ENCODE data around the gene SLC43A3. TPM values are rescaled to one million over a fixed set of nuclear protein-coding genes. Genes with fewer than 3 reads are reported as not detected.

Gene SLC43A3
- total and polyA plus RNA-seq, 2 of the 4 experiments (the other 2 are of a cell fraction): 12.7 to 21.1 TPM

- intact Hi-C loops (cut with micrococcal nuclease): no loop called here
- in situ Hi-C loops (cut with MboI; ENCODE audit: low sequenced_read_pairs): loop anchor here (25.0 kb wide), 1 partner anchor 1038 kb away; the partner anchor contains the start of gene OR5B21
- no peak for DNase-seq
- no peaks in the 10 kb centered on the region for H3K36me3 ChIP-seq (ENCODE audit: control insufficient read depth, insufficient read depth, low read length)
- H3K4me3 ChIP-seq (ENCODE audit: insufficient read depth, low read depth, low read length): no peak overlapping the region
- H4K5ac ChIP-seq (ENCODE audit: low read depth, low read length): no peak overlapping the region
- BruUV-seq (replicated peaks): no TSS peak
- POLR2A ChIA-PET (ENCODE audit: unreplicated experiment): interaction anchor here (0.6 kb wide), 1 partner anchor 15 kb away, joined by 9 read pairs; no protein-coding TSS in a partner anchor
- peaks cover 33% of the 10 kb centered on the region for H3K27me3 ChIP-seq (ENCODE audit: control insufficient read depth, insufficient read depth, low read length)
- ATAC-seq (ENCODE audit: low read depth): no peak
- H3K4me2 ChIP-seq (ENCODE audit: low read depth, low read length): no peak overlapping the region
- no peak overlapping the region for H2BK5ac ChIP-seq (ENCODE audit: low read depth, low read length, poor library complexity, severe bottlenecking)
- no peak overlapping the region for H2BK120ac ChIP-seq (ENCODE audit: low read depth, low read length)
- no peak overlapping the region for H2BK20ac ChIP-seq (ENCODE audit: low read depth, low read length)
- H3K9me1 ChIP-seq (ENCODE audit: insufficient read depth, low read length): no peaks in the 10 kb centered on the region
- H3K27ac ChIP-seq (ENCODE audit: insufficient read depth, low read length): no peak overlapping the region
- CTCF ChIA-PET: no interaction called here
- H3K4ac ChIP-seq (ENCODE audit: low read depth, low read length): no peak overlapping the region
- TF ChIP-seq SMC3 (IDR thresholded peaks at IDR 0.05; ENCODE audit: low read depth, low read length) (no peak), MAZ (IDR thresholded peaks at IDR 0.05; ENCODE audit: borderline replicate concordance, low read depth, low read length) (no peak), RCOR1 (IDR thresholded peaks at IDR 0.05; ENCODE audit: insufficient replicate concordance, low read length) (no peak), BHLHE40 (IDR thresholded peaks at IDR 0.05; ENCODE audit: low read depth, low read length) (no peak), MXI1 (IDR thresholded peaks at IDR 0.05; ENCODE audit: borderline replicate concordance, low read depth, low read length) (no peak), CEBPB (IDR thresholded peaks at IDR 0.05; ENCODE audit: low read depth, low read length) (no peak), RAD21 (IDR thresholded peaks at IDR 0.05; ENCODE audit: low read length) (no peak), CHD1 (IDR thresholded peaks at IDR 0.05; ENCODE audit: low read depth, low read length) (no peak), MAFK (IDR thresholded peaks at IDR 0.05; ENCODE audit: low read depth, low read length) (no peak), POLR2A (IDR thresholded peaks at IDR 0.05; ENCODE audit: low read depth, low read length) (no peak), CTCF (conservative IDR thresholded peaks at IDR 0.05; ENCODE audit: low read depth, low read length) (no peak), USF2 (IDR thresholded peaks at IDR 0.05; ENCODE audit: low read depth, low read length) (no peak), NFE2L2 (IDR thresholded peaks at IDR 0.05; ENCODE audit: low read depth, low read length) (no peak), RFX5 (IDR thresholded peaks at IDR 0.05; ENCODE audit: low read depth, low read length) (no peak), FOS (IDR thresholded peaks at IDR 0.05; ENCODE audit: low read depth, low read length) (no peak), ELK1 (IDR thresholded peaks at IDR 0.05; ENCODE audit: borderline replicate concordance, low read depth, low read length) (no peak)
- 20% methylated on average over 1 of the region's 5 CpGs; no CpG with 5 or more reads in 1 of the 2 experiments for WGBS, 2 experiments (ENCODE audit: extremely low coverage in 2 of 2, insufficient read length in 1 of 2)
- H3K9me3 ChIP-seq (ENCODE audit: control insufficient read depth, insufficient read depth, low read length): no peaks in the 10 kb centered on the region
- no peak overlapping the region for H3K18ac ChIP-seq (ENCODE audit: low read depth, low read length)
- no peaks in the 10 kb centered on the region for H3K4me1 ChIP-seq (ENCODE audit: control insufficient read depth, insufficient read depth, low read length)
- H3K9ac ChIP-seq (ENCODE audit: low read depth, low read length): no peak overlapping the region
- H4K91ac ChIP-seq (ENCODE audit: insufficient read depth, low read depth, low read length): no peak overlapping the region
- H2AK9ac ChIP-seq (replicated peaks; ENCODE audit: low read depth, low read length, poor library complexity): no peak overlapping the region
- no peaks in the 10 kb centered on the region; the same call in 1 of the 2 replicates for H4K20me1 ChIP-seq (ENCODE audit: insufficient read depth, low read length)
- no peak overlapping the region for H2BK15ac ChIP-seq (ENCODE audit: low read depth, low read length)
- no peak overlapping the region for H3K23ac ChIP-seq (ENCODE audit: low read depth, low read length)
- no peak overlapping the region for H3K56ac ChIP-seq (ENCODE audit: extremely low read depth, insufficient read depth, low read length)
- no peak overlapping the region for H2AFZ ChIP-seq (replicated peaks; ENCODE audit: low read length, poor library complexity)
- dilution Hi-C loops (cut with HindIII; ENCODE audit: low sequenced_read_pairs, unreplicated experiment): no loop called here
- H3K14ac ChIP-seq (replicated peaks; ENCODE audit: low read depth, low read length): no peak overlapping the region
- H3K79me1 ChIP-seq (ENCODE audit: low read depth in 1 of 2, low read length in 2 of 2): no peaks in the 10 kb centered on the region
- H4K8ac ChIP-seq (ENCODE audit: low read depth in 2 of 2, low read length in 2 of 2): no peak overlapping the region
- H2AK5ac ChIP-seq (ENCODE audit: low read depth, low read length): no peak overlapping the region
Observed at GRCh38 chr11:57474803-57475115, 47.8 kb upstream of the SLC43A3 start.

All from IMR-90 (cell line).